Suprapubic skin (tissue), 4 donors: ENCODE measurements around the gene ADGRG1.

ENCODE experiments used
- POLR2A ChIP-seq, 2 donors: fragments of 450-650 bp; IDR thresholded peaks; one replicate each; pipeline ENCODE4 v1.6.1; 2017; ENCODE audit warnings: antibody characterized with exemption in 2 of 2, mild to moderate bottlenecking in 2 of 2, moderate library complexity in 2 of 2
- POLR2AphosphoS5 ChIP-seq, 3 donors: sonication (generic); formaldehyde crosslinking; IDR thresholded peaks; one replicate each; pipeline ENCODE4 v1.6.1; 2017; ENCODE audit warnings: antibody characterized with exemption in 3 of 3
- TF ChIP-seq, protein P1 (sequence below), 2 donors: fragments of 200-600 bp in 1 of 2; fragments of 450-650 bp in 1 of 2; sonication (generic) in 1 of 2; IDR thresholded peaks; one replicate each; pipeline ENCODE4 v1.5.1; 2016 to 2019; ENCODE audit warnings: antibody characterized with exemption in 2 of 2, mild to moderate bottlenecking in 1 of 2, moderate library complexity in 1 of 2

DNA sequence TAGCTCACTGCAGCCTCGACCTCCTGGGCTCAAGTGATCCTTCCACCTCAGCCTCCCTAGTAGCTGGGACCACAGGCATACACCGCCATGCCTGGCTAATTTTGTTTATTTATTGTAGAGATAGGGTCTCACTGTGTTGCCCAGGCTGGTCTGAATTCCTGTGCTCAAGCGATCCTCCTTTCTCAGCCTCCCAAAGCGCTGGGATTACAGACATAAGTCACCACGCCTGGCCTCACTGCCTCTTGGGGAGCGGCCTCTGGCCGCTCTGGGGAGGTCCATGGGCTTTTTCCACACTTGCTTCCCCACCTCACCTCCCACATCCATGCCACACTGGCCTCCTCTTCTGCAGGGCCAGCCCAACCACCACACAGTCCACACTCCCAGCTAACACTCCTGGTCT lies 21.4 kb downstream of the ADGRG1 start:
- TF ChIP-seq, protein P1, sequence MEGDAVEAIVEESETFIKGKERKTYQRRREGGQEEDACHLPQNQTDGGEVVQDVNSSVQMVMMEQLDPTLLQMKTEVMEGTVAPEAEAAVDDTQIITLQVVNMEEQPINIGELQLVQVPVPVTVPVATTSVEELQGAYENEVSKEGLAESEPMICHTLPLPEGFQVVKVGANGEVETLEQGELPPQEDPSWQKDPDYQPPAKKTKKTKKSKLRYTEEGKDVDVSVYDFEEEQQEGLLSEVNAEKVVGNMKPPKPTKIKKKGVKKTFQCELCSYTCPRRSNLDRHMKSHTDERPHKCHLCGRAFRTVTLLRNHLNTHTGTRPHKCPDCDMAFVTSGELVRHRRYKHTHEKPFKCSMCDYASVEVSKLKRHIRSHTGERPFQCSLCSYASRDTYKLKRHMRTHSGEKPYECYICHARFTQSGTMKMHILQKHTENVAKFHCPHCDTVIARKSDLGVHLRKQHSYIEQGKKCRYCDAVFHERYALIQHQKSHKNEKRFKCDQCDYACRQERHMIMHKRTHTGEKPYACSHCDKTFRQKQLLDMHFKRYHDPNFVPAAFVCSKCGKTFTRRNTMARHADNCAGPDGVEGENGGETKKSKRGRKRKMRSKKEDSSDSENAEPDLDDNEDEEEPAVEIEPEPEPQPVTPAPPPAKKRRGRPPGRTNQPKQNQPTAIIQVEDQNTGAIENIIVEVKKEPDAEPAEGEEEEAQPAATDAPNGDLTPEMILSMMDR (IDR thresholded peaks at IDR 0.05): no peak
- no peak for TF ChIP-seq POLR2A (IDR thresholded peaks at IDR 0.05)
- TF ChIP-seq POLR2AphosphoS5 (IDR thresholded peaks at IDR 0.05): no peak
